HepG2 (cell line): ENCODE results near the gene LYPD4. TPM values are rescaled to one million over a fixed set of nuclear protein-coding genes. Genes with fewer than 3 reads are reported as not detected.

ENCODE experiments used
- ATAC-seq: fragments of 200-7000 bp; cut with Tn5 transposase; 3 replicates; pipeline ENCODE4 v1.9.1; 2020; ENCODE audit warnings: mild to moderate bottlenecking, moderate library complexity
- BruUV-seq: library from RNA; stranded (reverse); fragments of 400-500 nt; replicated peaks from 2 replicates; lab custom pipeline; 2021; lab: Mats Ljungman, UMichigan
- CTCF ChIA-PET: fragments of 300-600 bp; formaldehyde crosslinking; extraction: SDS; loops from one replicate; lab custom pipeline; 2021; ENCODE audit warnings: low total read pairs, inconsistent platforms, low intra/inter-chr PET ratio; lab: Yijun Ruan, JAX
- POLR2A ChIA-PET: fragments of 350-600 bp; sonication (Branson Sonifier 250); formaldehyde crosslinking; loops from one replicate; lab custom pipeline; 2020; ENCODE audit warnings: antibody characterized with exemption, inconsistent platforms; lab: Yijun Ruan, JAX
- DNase-seq: peaks from one replicate; pipeline ENCODE4 v3.0.0-alpha.2; 2015; ENCODE audit warnings: low spot score
- FAIRE-seq: peaks from 3 replicates; lab custom pipeline; 2011; peaks lifted over from hg19 to GRCh38; lab: Jason Lieb, UNC
- H2AFZ ChIP-seq: one replicate; pipeline ENCODE4 v1.6.1; 2011; ENCODE audit warnings: low read length, inconsistent platforms
- H3K27ac ChIP-seq: fragments of 300-600 bp; 3 replicates; pipeline ENCODE4 v1.8.0; 2011; ENCODE audit warnings: mixed run types, mild to moderate bottlenecking, mixed read lengths, low read length, inconsistent platforms; ENCODE audit not compliant: insufficient read depth; ENCODE audit errors: extremely low read length
- H3K27me3 ChIP-seq, 2 experiments: fragments of 200-600 bp in 1 of 2; 2 replicates in 1 of 2; 3 replicates in 1 of 2; pipeline versions ENCODE4 v1.6.0 to v1.8.0; 2011; ENCODE audit warnings: low read length in 2 of 2, mild to moderate bottlenecking in 2 of 2, moderate library complexity in 2 of 2, inconsistent platforms in 1 of 2; ENCODE audit not compliant: insufficient read depth in 2 of 2, control insufficient read depth in 1 of 2
- H3K36me3 ChIP-seq, 2 experiments: fragments of 200-600 bp in 1 of 2; replicated peaks in 1 of 2; 2 replicates in 1 of 2; 3 replicates in 1 of 2; pipeline versions ENCODE4 v1.5.1 to v1.8.0; 2011; ENCODE audit warnings: low read length in 2 of 2, inconsistent platforms in 1 of 2; ENCODE audit not compliant: insufficient read depth in 2 of 2, control insufficient read depth in 1 of 2
- H3K4me1 ChIP-seq: 2 replicates; pipeline ENCODE4 v1.5.1; 2012; ENCODE audit warnings: low read length, inconsistent platforms; ENCODE audit not compliant: insufficient read depth
- H3K4me2 ChIP-seq: 2 replicates; pipeline ENCODE4 v1.6.0; 2011; ENCODE audit warnings: low read depth, low read length, inconsistent platforms
- H3K4me3 ChIP-seq, 3 experiments: fragments of 200-600 bp in 1 of 3; sonication (generic), shearing (Covaris generic) in 1 of 3; replicated peaks in 1 of 3; 2 replicates each; pipeline ENCODE4 v1.5.1; 2011 to 2016; ENCODE audit warnings: low read length in 3 of 3, inconsistent platforms in 2 of 3, low read depth in 2 of 3, mild to moderate bottlenecking in 2 of 3, control low read depth in 1 of 3, mixed read lengths in 1 of 3; ENCODE audit not compliant: insufficient read depth in 1 of 3
- H3K79me2 ChIP-seq: one replicate; pipeline ENCODE4 v1.6.1; 2011; ENCODE audit warnings: low read length, inconsistent platforms; ENCODE audit not compliant: insufficient read depth
- H3K9ac ChIP-seq: 2 replicates; pipeline ENCODE4 v1.6.0; 2011; ENCODE audit warnings: mild to moderate bottlenecking, low read depth, low read length, inconsistent platforms; ENCODE audit not compliant: insufficient read depth
- H3K9me3 ChIP-seq: 2 replicates; pipeline ENCODE4 v1.5.1; 2012; ENCODE audit warnings: mild to moderate bottlenecking, low read length
- H4K20me1 ChIP-seq: 2 replicates; pipeline ENCODE4 v1.6.0; 2011; ENCODE audit warnings: inconsistent platforms, mild to moderate bottlenecking, low read length, moderate library complexity; ENCODE audit not compliant: insufficient read depth
- ELK4 ChIP-seq: sonication (generic); formaldehyde crosslinking; IDR thresholded peaks from 2 replicates; pipeline ENCODE4 v1.9.0; 2021; ENCODE audit warnings: missing genetic modification reagents, borderline replicate concordance
- GZF1 ChIP-seq: sonication (generic); formaldehyde crosslinking; IDR thresholded peaks from 2 replicates; pipeline ENCODE4 v1.5.1; 2020; ENCODE audit warnings: mild to moderate bottlenecking, missing genetic modification reagents
- PLRG1 ChIP-seq: fragments of 450-650 bp; conservative IDR thresholded peaks from 2 replicates; pipeline ENCODE4 v1.6.1; 2016
- PRPF4 ChIP-seq: fragments of 200-400 bp; formaldehyde crosslinking; IDR thresholded peaks from 2 replicates; pipeline ENCODE4 v1.6.1; 2016; ENCODE audit warnings: low read length, low read depth; ENCODE audit not compliant: poor library complexity, severe bottlenecking
- RBM22 ChIP-seq: fragments of 200-400 bp; formaldehyde crosslinking; optimal IDR thresholded peaks from 2 replicates; pipeline ENCODE3; 2017; ENCODE audit warnings: mild to moderate bottlenecking, low read length, moderate library complexity
- ZMYM2 ChIP-seq: sonication (generic); formaldehyde crosslinking; IDR thresholded peaks from 2 replicates; pipeline ENCODE4 v1.8.0; 2022; ENCODE audit warnings: mild to moderate bottlenecking, missing genetic modification reagents
- ZNF34 ChIP-seq: sonication (generic); formaldehyde crosslinking; IDR thresholded peaks from 2 replicates; pipeline ENCODE4 v1.4.0; 2020; ENCODE audit warnings: mild to moderate bottlenecking, missing genetic modification reagents, borderline replicate concordance
- ZNF629 ChIP-seq: sonication (generic); formaldehyde crosslinking; conservative IDR thresholded peaks from 2 replicates; pipeline ENCODE4 v1.5.0; 2020; ENCODE audit warnings: missing genetic modification reagents
- WGBS: methylation state at CpG from one replicate; pipeline ENCODE4 v1.1.6; 2017; ENCODE audit warnings: low lambda C conversion rate; 5-methylcytosine and 5-hydroxymethylcytosine counted together
- in situ Hi-C: cut with HindIII; loops from 2 replicates; pipeline ENCODE4 v1.10.0; 2017; ENCODE audit warnings: low pct_unique_long_range_greater_than_20kb; ENCODE audit not compliant: extremely low pct_ligation_motif_present
- intact Hi-C: fragments of 100-400 bp; cut with micrococcal nuclease; formaldehyde crosslinking; loops from one replicate; pipeline ENCODE4 v1.10.0; 2022; ENCODE audit not compliant: unreplicated experiment
- polyA plus RNA-seq, 8 experiments: library from polyadenylated mRNA; depleted of rRNA in 3 of 8; stranded (reverse) in 7 of 8; unstranded in 1 of 8; fragments of >200 nt; fragmentation: Illumina TruSeq in 4 of 8; extraction: Trizol in 4 of 8; gene quantifications; 2 replicates each; pipeline versions ENCODE4 v1.2.1 to v1.2.3, GENCODE V29; 2011 to 2016; ENCODE audit warnings: low read depth in 4 of 8, missing spikeins in 1 of 8, mixed read lengths in 1 of 8; ENCODE audit not compliant: insufficient read depth in 1 of 8
- total RNA-seq, 5 experiments: library from RNA; depleted of rRNA; stranded (reverse); fragments of >200 nt; fragmentation: Illumina TruSeq; extraction: Trizol; gene quantifications; 2 replicates each; pipeline ENCODE4 v1.2.3, GENCODE V29; 2016; ENCODE audit warnings: low read depth in 1 of 5
- TF ChIP-seq, protein P1 (sequence below): sonication (generic); formaldehyde crosslinking; IDR thresholded peaks from 2 replicates; pipeline ENCODE4 v1.4.0; 2020; ENCODE audit warnings: mild to moderate bottlenecking, missing genetic modification reagents
- TF ChIP-seq, protein P2 (sequence below): sonication (generic); formaldehyde crosslinking; IDR thresholded peaks from 2 replicates; pipeline ENCODE4 v1.5.1; 2020; ENCODE audit warnings: missing genetic modification reagents, mild to moderate bottlenecking, borderline replicate concordance

LYPD4 gene
- total and polyA plus RNA-seq, 2 of the 13 experiments (the other 11 are each of a cell fraction or from before 2014, with no cell fraction given), result not detected

- H2AFZ ChIP-seq, result no peak overlapping the region
- DNase-seq (no peak), FAIRE-seq (no peak)
Observed at GRCh38 chr19:41801792-41802211, 42.7 kb downstream of the LYPD4 start.

GRCh38 chr19:41801031-41801430, 43.5 kb downstream of the LYPD4 start:
- no peak overlapping the region for H3K4me2 ChIP-seq

More at GRCh38 chr19:41801792-41802211, 42.7 kb downstream of the LYPD4 start:
- ATAC-seq, result no peak
- Histone ChIP-seq H3K4me3 (no peak overlapping the region), H3K79me2 (no peaks in the 10 kb centered on the region), H3K4me1 (peaks cover 10% of the 10 kb centered on the region), H3K27ac (no peak overlapping the region), H3K27me3 (peaks cover 0 to 30% of the 10 kb centered on the region in 2 experiments; a peak in 2 of 5 replicates), H3K9ac (no peak overlapping the region), H3K4me2 (no peak overlapping the region), H3K36me3 (no peaks in the 10 kb centered on the region), H3K9me3 (no peaks in the 10 kb centered on the region), H4K20me1 (no peaks in the 10 kb centered on the region)
- intact Hi-C loops, result no loop called here
- TF ChIP-seq, protein P1, sequence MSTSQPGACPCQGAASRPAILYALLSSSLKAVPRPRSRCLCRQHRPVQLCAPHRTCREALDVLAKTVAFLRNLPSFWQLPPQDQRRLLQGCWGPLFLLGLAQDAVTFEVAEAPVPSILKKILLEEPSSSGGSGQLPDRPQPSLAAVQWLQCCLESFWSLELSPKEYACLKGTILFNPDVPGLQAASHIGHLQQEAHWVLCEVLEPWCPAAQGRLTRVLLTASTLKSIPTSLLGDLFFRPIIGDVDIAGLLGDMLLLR (CRISPR knock-in tag), result no peak
- no peak for TF ChIP-seq ELK4 (CRISPR knock-in tag)
- no peak for TF ChIP-seq ZNF34 (CRISPR knock-in tag)
- in situ Hi-C loops, result no loop called here
- 13% methylated on average over 2 of the region's 2 CpGs for WGBS
- no TSS peak for BruUV-seq
- CTCF ChIA-PET, result no interaction called here
- POLR2A ChIA-PET, result no interaction called here

More at GRCh38 chr19:41801031-41801430, 43.5 kb downstream of the LYPD4 start:
- Histone ChIP-seq H3K4me1 (peaks cover 10% of the 10 kb centered on the region), H3K4me3 (no peak overlapping the region), H3K36me3 (no peaks in the 10 kb centered on the region), H2AFZ (no peak overlapping the region), H3K79me2 (no peaks in the 10 kb centered on the region), H3K27ac (no peak overlapping the region), H3K9ac (no peak overlapping the region), H3K9me3 (no peaks in the 10 kb centered on the region), H4K20me1 (no peaks in the 10 kb centered on the region), H3K27me3 (peaks cover 0 to 30% of the 10 kb centered on the region in 2 experiments; a peak in 2 of 5 replicates)
- ATAC-seq, result no peak
- TF ChIP-seq PRPF4 (no peak), RBM22 (no peak), GZF1 (CRISPR knock-in tag) (no peak), PLRG1 (no peak), ZMYM2 (CRISPR knock-in tag) (no peak), ZNF629 (CRISPR knock-in tag) (no peak)
- TF ChIP-seq, protein P2, sequence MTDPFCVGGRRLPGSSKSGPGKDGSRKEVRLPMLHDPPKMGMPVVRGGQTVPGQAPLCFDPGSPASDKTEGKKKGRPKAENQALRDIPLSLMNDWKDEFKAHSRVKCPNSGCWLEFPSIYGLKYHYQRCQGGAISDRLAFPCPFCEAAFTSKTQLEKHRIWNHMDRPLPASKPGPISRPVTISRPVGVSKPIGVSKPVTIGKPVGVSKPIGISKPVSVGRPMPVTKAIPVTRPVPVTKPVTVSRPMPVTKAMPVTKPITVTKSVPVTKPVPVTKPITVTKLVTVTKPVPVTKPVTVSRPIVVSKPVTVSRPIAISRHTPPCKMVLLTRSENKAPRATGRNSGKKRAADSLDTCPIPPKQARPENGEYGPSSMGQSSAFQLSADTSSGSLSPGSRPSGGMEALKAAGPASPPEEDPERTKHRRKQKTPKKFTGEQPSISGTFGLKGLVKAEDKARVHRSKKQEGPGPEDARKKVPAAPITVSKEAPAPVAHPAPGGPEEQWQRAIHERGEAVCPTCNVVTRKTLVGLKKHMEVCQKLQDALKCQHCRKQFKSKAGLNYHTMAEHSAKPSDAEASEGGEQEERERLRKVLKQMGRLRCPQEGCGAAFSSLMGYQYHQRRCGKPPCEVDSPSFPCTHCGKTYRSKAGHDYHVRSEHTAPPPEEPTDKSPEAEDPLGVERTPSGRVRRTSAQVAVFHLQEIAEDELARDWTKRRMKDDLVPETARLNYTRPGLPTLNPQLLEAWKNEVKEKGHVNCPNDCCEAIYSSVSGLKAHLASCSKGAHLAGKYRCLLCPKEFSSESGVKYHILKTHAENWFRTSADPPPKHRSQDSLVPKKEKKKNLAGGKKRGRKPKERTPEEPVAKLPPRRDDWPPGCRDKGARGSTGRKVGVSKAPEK (CRISPR knock-in tag), result no peak
- in situ Hi-C loops, result no loop called here
- no peak for DNase-seq
- 2% methylated on average over 4 of the region's 4 CpGs for WGBS
- no TSS peak for BruUV-seq
- FAIRE-seq, result no peak
- POLR2A ChIA-PET, result no interaction called here
- CTCF ChIA-PET, result no interaction called here
- intact Hi-C loops, result no loop called here
